Breast epithelium (tissue), 3 donors: ENCODE measurements around the gene MACROD1.

Experiments
- CTCF ChIP-seq, 3 donors: fragments of 450-650 bp; IDR thresholded peaks; one replicate each; pipeline ENCODE4 v1.5.1; 2016 to 2017; ENCODE audit warnings: antibody characterized with exemption in 3 of 3, mild to moderate bottlenecking in 3 of 3, moderate library complexity in 3 of 3
- POLR2A ChIP-seq: fragments of 450-650 bp; IDR thresholded peaks from one replicate; pipeline ENCODE4 v1.6.1; 2016; ENCODE audit warnings: antibody characterized with exemption, mild to moderate bottlenecking, moderate library complexity

GRCh38 chr11:64207256-64208085 lies 41.6 kb upstream of the MACROD1 start:
- TF ChIP-seq POLR2A (no peak), CTCF (IDR thresholded peaks at IDR 0.05) (no peak)
